ENCODE data around the gene HEXIM2.
"Not testable (repeated sequence)": the region's sequence is repeated elsewhere in the genome, so short reads cannot be mapped to it uniquely, and the experiment has no call there.

Gene HEXIM2, protein sequence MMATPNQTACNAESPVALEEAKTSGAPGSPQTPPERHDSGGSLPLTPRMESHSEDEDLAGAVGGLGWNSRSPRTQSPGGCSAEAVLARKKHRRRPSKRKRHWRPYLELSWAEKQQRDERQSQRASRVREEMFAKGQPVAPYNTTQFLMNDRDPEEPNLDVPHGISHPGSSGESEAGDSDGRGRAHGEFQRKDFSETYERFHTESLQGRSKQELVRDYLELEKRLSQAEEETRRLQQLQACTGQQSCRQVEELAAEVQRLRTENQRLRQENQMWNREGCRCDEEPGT

DNA sequence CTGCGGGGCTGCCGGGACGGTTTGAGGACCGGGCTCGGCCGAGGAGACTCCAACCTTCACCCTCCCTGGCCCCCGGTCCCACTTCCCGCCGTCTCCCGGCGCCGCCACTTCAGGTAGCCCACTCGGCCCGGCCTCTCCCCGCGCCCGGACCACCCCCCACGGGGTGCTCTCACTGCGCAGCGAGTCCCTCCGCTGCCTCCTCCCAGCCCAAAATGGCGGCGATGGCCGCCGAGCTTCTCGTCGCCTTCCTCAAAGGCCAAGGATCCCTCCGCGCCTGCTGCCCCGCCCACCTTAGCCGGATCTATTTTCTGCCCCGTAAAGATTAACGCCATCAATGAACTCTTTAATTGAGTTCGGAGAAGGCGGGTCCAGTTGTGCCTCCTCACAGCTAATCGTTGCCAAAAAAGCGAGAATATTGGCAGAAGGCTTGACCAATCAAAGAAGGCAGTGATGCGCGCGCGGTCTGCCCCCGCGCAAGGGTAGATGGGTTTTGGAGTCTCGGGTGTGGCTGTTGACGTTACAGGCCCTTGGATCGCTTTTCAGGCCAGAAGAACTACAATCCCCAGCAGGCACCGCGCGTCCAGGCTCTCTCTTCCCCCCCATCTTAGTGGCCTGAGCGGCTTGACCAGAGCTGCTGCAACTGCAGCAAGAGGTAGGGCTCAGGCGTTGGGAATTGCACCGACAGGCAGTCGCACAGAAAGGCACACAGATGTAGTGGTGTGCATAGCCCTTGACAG is at the start of gene HEXIM2:
Gene HEXIM2 (plus strand): TSS at position 588 of the 737 bp plus-strand sequence. CDS start 919 bp downstream, outside the sequence.
- DNase-seq (ENCODE audit: low spot score), result peak; percentile 99

DNA sequence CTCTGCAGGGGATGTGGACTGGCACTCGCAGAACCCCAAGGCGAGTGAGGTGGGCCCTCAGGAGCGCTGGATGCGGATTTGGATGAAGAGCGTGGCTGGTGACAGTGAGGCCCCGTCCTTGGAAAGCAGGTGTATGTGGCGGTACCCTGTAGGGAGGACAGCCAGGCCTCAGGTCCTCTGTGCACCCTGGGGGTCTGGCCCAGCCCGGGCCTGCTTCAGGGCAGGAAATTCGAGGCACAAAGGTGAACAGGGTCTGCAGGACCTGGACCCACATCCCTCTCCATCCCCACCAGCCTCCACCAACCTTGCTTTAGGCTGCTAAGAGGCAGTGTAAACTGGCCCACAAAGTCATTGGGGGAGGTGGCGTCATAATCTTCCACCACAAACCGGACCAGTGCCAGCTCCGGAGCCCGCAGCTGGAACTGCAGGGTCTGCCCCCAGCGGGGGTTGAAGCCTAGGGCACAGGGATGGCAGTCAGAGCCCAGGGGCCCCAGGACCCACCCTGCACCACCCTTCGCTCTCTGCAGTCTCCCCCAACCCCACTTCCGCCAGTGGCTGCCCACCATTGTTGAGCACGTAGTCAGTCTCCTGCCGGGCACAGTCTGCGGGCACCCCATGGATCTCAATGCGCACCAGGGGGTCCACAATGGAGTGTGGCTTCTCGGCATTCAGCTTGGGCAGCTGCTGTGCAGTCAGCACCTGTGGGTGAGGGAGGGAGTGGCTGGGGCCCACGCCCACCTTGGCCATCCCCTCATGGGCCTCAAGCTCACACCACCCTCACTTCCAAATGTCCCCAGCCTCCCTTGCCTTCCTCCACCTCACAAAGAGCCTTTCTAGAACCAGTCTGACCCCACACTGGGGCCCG is 48.9 kb upstream of the HEXIM2 start:
- no peak for DNase-seq (ENCODE audit: low spot score)

DNA sequence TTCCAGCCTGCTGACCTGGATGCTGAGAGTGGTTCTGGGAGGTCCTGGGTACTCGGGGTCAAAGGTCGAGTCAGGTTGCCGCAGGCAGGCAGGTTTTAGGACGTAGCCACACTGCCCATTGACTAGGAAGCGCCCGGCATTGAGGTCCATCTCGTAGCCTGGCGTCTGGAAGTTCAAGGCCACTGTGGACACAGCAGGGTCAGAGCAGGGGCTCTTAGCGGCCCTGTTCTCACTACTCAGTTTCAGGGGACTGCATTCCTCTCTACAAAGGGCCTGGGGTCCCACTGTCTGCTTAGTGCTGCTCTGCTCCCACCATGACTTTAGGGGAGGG is 48.3 kb upstream of the HEXIM2 start:
- DNase-seq (ENCODE audit: low spot score), result no peak

DNA sequence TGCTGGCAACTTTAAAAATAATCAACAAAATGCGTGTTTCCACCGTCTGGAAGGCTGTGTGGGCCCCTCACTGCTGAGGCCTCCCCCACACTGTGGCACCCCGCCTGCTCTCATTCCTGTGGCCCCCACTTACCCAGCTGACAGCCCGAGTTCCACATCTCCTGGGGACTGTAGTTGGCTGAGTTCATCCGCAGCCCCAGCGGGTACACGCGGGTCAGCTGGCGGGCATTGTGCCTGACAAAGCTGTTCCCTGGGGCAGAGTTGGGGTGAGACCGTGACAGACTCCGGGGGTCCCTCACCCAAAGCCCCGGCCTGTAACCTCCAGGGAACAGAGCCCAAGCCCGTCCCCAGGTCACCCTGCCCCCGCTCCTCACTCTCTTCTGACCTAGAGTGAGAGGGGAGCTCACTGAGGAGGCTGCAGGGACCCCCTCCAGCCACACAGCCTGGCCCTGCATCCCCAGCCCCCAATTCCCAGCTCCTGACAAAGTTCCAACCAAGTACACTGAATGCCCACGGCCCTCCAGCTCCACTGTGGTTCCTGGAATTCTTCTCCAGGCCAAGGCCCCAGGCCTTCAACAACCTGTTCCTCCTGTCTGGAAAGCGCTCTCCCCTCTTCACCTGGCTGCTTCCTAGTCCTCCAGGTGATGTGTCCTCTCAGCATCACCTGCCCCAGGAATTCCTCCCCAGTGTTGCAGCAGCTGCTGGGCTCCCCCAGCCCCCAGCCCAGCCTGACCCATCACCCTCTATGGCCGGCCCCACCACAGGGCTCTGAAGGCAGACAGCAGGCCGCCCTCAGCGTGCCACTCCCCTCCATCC is 47.4 kb upstream of the HEXIM2 start:
- peak; percentile 58 for DNase-seq (ENCODE audit: low spot score)

DNA sequence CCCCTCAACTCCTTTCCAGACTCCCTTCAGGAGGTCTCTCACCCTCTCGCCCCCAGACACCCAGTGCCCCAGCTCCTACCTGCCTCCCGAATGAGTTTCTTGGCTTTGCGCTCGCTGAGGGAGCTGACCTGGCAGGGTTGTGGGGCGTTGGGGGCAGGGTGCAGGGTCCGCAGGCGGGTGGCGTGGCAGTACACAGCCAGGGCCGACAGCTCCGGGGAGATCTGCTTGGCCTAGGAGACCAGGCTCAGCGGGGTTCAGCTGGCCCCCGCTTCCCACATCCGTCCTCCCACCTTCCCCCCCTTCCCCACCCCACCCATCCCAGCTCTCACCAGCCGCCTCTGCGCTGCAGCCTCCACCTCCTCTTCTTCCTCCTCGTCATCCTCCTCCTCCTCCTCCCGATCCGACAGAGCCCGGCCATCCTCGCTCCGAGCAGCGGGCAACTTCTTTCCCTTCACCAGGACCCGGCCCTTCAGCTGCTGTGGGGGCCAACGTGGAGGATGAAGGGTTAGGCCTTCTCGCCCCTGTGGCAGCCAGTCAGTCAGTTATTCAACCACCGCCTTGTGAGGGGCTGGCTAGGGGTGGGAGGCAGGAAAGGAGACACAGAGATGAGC is 46.6 kb upstream of the HEXIM2 start:
- no peak for DNase-seq (ENCODE audit: low spot score)

DNA sequence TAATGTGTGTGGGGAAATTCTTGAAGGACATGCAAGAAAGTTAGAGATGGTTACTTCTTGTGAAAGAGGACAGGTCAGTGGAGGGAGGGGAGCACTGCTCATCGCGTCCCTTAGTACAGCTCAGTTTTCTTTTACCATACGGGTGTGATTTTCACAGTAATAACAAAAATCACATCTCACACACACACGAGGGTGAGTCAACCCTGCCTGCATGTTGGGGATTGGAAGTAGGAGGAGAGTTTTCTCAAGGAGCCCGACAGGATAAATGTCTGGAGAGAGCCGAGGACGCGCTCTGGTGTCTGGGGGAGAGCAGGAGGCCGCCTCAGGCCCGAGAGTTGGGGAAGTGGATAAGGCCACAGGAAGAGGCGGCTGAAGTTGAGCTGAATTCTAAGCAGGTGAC is 45.8 kb upstream of the HEXIM2 start:
- DNase-seq (ENCODE audit: low spot score), result no peak

DNA sequence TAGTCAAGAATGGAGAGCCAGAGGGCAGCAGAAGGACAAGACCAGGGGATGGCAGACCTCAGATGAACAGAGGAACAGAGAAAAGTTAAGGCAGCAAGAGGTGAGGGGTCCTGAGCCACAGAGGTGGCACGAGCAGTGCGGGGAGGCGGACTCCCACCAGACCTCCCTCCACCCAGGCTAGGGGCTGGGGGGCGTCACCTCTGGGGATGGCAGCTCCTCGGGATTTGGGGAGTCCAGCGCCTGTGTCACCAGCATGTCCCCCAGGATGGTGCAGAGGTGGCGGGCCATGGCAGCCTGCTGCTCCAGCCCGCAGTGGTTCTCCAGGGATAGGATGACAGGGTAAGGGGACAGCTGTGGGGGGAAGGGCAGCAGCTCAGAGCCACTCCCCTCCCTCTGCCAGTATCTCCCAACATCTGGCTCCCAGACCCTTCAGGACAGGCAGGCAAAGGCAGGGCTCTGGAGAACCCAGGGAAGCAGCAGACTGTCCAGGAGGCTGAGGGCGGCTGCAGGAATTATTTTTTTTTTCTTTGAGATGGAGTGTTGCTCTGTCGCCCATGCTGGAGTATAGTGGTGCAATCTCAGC is 45.1 kb upstream of the HEXIM2 start:
- no peak for DNase-seq (ENCODE audit: low spot score)

DNA sequence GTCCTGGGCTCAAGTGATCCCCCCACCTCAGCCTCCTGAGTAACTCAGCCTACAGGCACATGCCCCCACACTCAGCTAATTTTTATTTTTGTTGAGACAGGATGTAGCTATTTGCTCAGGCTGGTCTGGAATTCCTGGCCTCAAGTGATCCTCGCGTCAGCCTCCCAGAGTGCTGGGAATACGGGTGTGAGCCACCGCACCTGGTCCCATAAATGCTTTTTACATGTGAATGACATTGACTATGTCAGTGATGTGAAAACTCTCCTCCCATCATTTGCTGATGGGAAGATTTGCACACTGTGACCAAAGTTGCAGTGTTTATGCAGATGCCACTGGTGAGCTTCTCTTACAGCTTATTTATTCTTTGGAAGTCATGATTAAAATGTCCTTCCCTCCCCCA is 44.3 kb upstream of the HEXIM2 start:
- no peak for DNase-seq (ENCODE audit: low spot score)

DNA sequence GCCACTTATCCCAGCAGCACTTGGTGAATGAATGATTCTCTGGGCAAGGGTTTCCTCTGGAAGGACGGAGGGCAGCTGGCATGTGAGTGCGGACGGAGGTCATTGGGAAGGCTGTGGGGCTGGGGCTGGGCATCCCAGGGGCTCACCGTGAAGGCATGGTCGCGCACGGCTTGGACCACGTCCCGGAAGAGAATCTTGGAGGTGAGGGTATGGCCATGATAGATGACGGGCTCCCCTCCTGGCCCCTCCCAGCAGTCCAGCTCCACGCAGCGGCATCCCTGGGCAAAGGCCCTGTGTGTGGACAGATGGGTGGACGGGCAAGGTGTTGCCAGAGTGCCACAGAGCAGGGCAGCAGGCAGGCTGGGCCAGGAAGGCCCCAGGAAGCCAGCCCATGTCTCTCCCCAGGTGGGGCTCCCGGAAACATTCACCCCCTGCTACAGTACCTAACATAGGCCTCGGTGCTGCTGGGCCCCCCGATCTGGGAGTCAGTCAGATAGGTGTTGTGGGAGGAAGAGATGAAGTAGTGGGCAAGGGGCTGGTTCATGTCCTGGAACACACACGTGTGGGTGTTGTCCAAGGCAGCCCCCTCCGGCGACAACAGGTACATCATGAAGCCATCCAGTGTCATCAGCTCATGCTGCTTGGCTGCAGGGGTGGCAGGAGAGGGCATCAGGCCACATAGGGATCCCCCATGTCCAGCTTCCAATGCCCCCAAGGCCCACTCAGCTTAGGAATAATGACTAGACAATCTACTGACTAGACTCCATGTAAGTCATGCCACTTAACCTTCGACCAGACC is 43.6 kb upstream of the HEXIM2 start:
- no peak for DNase-seq (ENCODE audit: low spot score)

DNA sequence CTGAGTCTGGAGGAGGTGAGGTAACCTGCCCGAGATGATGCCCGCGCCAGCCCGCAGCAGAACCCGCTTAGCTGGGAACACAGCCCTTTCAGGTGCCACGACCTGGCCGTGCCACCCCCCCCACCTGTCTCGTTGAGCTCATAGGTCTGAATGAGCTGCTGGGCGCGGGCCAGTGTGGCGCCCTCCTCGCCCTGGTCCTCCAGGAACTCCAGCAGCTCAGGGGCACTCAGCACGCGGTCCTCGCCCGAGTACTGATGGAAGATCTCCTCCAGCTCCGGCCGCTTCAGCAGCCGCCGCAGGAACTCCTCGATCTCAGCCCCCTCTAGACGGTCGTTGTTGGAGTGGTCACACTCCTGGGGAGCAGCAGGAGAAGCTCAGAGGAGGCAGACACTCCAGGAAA is 43.0 kb upstream of the HEXIM2 start:
- no peak for DNase-seq (ENCODE audit: low spot score)

DNA sequence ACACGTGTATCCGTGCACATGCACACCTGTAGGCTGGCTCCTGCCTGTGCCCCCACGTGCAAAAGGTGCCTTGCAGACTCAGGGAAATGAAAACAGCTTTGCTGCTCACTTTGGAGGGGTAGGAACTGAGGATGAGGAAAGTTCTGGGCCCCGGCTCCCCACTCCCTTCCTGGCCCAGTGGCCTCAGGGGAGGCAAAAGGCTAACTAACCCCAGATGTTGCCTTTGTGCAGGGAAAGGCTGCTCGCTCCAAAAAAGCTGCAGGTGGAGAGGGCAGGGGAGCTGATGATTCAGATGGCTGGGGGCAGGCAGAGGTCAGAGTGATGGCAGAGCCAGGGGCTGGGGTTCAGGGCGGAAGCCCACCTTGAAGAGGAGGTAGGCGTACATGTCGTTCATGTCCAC is 41.7 kb upstream of the HEXIM2 start:
- DNase-seq (ENCODE audit: low spot score), result no peak

DNA sequence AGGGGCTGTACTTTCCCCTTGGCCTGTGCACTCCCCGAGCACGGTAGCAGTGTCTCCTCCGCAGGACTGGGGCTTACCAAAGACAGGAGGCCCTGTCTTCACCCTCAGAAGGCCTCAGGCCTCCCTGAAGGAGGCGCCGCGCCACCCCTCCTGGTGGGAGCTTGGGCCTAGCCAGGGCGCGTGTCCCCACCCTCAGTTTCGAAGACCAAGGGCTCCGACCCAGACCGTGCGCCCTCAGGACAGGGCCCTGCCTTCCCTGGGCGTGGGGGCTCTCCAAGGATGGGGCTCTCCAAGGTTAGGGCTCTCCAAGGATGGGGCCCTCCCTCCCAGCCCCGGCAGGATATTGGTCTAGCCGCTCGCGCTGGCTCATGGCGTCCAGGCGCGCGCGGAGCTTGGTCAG is 41.1 kb upstream of the HEXIM2 start:
- DNase-seq (ENCODE audit: low spot score), result no peak

DNA sequence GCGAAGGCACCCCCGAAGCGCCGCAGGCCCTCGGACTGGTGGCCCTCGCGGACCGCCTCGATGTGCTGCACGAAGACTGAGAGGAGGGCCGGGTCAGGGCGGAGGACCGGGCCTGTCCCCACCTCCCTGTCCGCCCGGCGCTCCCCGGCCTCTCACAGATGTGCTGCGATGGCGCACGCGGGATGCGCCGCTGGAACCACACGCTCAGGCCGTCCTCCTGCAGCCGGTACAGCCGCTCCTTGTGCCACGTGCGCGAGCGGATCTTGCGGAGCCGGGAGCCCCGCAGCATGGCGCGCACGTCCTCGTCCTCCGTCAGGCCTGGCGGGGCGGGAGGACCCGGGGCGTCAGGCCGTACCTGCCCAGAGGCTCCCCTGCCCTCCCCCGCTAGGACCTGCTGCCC is 40.6 kb upstream of the HEXIM2 start:
- no peak for DNase-seq (ENCODE audit: low spot score)

DNA sequence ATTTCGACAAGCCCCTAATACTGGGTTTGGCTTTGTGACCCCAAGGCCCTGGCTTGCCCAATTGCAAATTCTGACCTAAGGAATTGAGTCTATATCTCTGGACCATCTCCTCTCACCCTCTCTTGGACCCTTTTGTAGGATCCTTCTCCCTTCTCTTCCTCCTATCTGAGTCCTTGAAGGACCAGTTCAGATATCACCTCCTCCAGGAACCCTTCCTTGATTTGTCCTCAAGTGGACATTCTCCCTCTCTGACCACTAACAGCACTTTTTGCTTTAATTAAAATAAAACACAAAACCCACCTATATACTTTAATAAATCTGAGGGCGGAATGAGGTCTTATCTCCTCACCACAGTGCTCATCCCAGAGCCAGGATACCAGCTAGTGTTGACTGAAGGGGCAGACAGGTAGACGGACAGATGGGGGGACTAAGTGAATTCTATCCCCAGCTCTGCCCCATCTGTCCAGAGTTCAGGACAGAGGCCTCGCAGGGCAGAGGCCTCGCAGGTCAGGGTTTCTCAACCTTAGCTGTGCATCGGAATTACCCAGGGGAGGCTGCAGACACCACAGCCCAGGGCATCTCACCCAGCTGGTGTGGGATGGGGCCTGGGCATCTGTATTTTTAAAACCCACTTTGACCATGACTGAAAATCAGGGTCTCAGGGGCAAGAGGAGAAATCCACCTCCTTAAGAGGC is 38.5 kb upstream of the HEXIM2 start:
- no peak for DNase-seq (ENCODE audit: low spot score)

DNA sequence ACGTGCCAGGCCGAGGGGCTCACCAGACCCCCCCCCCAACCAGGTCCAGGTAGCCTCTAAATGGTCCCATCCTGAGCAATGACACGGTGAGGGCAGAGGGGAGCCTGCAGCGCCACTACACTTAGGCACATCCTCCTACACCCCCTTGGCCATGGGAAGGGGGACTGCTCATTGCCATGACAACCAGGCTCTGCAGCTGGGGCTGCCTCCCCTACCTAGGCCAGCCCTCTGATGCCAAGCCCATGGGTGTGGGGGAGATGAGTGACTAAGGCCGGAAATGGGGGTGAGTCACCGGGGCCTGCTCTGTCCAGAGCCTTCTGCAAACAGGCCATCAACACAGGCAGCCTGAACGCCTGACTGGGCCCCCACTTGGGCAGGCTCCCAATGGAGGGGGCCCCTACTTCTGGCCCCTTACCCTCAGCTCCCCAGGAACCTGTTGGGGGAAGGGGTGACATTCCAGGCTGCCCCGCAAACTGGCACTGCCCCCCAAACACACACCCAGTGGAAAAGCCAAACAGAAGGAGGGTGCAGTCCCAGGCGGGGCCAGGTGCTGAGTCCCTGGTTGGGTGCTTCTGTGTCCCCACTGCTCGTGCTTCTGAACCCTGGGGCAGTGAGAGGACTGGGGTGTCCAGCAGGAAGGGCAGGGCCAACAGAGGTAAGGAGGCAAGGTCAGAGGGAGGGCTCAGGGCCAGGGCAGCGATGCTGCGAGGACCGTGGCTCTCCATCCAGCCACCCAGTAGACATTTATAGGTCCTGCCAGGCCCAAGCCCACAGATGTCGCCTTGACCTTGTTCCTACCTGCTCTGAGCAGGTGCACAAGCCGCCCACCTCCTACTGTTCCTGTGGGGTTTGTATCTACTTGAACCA is 37.5 kb upstream of the HEXIM2 start:
- no peak for DNase-seq (ENCODE audit: low spot score)

DNA sequence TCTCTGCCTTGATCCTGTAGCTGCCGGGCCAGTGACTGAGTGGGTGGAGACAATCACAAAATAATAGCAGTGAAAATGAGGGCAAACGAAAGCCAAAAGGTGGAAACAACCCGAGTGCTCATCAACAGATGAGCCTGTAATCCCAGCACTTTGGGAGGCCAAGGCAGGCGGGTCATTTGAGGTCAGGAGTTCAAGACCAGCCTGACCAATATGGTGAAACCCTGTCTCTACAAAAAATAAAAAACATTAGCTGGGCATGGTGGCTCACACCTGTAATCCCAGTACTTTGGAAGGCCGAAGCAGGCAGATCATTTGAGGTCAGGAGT is 36.9 kb upstream of the HEXIM2 start:
- DNase-seq (ENCODE audit: low spot score), result not testable (repeated sequence)

DNA sequence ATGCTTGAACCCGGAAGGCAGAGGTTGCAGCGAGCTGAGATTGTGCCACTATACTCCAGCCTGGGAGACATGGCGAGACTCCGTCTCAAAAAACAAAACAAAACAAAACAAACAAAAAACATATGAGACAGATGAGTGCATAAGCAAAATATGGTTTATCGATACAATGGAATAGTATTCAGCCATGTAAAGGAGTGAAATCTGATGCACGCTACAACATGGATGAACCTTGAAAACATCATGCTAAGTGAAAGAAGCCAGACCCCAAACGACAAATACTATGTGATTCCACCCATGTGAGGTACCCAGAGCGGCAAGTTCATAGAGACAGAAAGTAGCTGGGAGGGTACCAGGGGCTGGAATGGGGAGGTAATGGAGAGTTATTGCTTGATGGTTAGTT is 36.2 kb upstream of the HEXIM2 start:
- DNase-seq (ENCODE audit: low spot score), result no peak

DNA sequence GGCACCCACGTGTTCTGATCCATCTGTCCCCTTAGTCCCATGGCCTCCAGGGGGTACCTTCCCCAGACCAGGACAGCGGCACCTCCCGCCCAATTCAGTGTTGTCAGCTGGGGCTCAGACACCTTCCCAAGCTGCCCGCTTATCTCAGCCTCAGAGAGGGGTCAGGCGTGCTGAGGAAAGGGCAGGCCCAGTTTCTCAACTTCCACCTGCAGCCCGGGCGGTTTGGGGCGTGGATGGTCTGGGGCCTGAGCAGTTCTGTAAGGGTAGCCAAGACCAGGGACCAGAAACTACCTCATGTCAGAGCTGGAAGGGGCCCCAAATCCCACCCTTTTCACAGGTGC is 34.5 kb upstream of the HEXIM2 start:
- DNase-seq (ENCODE audit: low spot score), result no peak

Data from Ammon's horn (tissue), 1 donor.